Skeletal muscle tissue (tissue), 4 donors: ENCODE measurements around the gene KRTAP9-6. TPM values are rescaled to one million over a fixed set of nuclear protein-coding genes. Genes with fewer than 3 reads are reported as not detected.
A peak's percentile ranks its signal among the peaks of the same experiment; 100 is the strongest.

Experiments
- H3K27ac ChIP-seq: one replicate; pipeline ENCODE4 v1.7.0; 2013; ENCODE audit warnings: mild to moderate bottlenecking, low read depth, low read length, inconsistent platforms
- H3K27me3 ChIP-seq, 3 donors: one replicate each; pipeline ENCODE4 v1.7.0; 2013; ENCODE audit warnings: low read length in 3 of 3; ENCODE audit not compliant: control insufficient read depth in 3 of 3, insufficient read depth in 3 of 3
- H3K36me3 ChIP-seq, 3 donors: one replicate each; pipeline ENCODE4 v1.7.0; 2013; ENCODE audit warnings: low read length in 3 of 3; ENCODE audit not compliant: control insufficient read depth in 3 of 3, insufficient read depth in 3 of 3
- H3K4me1 ChIP-seq, 3 donors: one replicate each; pipeline ENCODE4 v1.7.0; 2013; ENCODE audit warnings: low read length in 3 of 3, mild to moderate bottlenecking in 3 of 3; ENCODE audit not compliant: control insufficient read depth in 3 of 3, insufficient read depth in 3 of 3
- H3K4me3 ChIP-seq, 3 donors: one replicate each; pipeline ENCODE4 v1.7.0; 2013; ENCODE audit warnings: low read length in 3 of 3
- H3K9ac ChIP-seq, 3 donors: one replicate each; pipeline ENCODE4 v1.7.0; 2013; ENCODE audit warnings: low read length in 3 of 3, mild to moderate bottlenecking in 3 of 3, moderate library complexity in 2 of 3, low read depth in 1 of 3
- H3K9me3 ChIP-seq, 3 donors: one replicate each; pipeline ENCODE4 v1.7.0; 2013; ENCODE audit warnings: low read length in 3 of 3; ENCODE audit not compliant: control insufficient read depth in 3 of 3
- total RNA-seq: library from RNA; depleted of rRNA; stranded (reverse); fragments of >200 nt; gene quantifications from one replicate; pipeline ENCODE4 v1.2.3, GENCODE V29; 2014
- donor health status: Osteomylitis.

The KRTAP9-6 gene
- total RNA-seq, 1 donor from 2014 or later: not detected

GRCh38 chr17:41298458-41299135 lies 33.4 kb downstream of the KRTAP9-6 start:
- Histone ChIP-seq H3K27ac (no peak overlapping the region), H3K36me3 (no peaks in the 10 kb centered on the region), H3K4me1 (no peaks in the 10 kb centered on the region), H3K9me3 (peaks cover 0 to 2% (median 0%) of the 10 kb centered on the region in 3 donors), H3K9ac (no peak overlapping the region), H3K27me3 (peaks cover under 1 to 33% (median 4%) of the 10 kb centered on the region in 3 donors), H3K4me3 (no peak overlapping the region)

DNA sequence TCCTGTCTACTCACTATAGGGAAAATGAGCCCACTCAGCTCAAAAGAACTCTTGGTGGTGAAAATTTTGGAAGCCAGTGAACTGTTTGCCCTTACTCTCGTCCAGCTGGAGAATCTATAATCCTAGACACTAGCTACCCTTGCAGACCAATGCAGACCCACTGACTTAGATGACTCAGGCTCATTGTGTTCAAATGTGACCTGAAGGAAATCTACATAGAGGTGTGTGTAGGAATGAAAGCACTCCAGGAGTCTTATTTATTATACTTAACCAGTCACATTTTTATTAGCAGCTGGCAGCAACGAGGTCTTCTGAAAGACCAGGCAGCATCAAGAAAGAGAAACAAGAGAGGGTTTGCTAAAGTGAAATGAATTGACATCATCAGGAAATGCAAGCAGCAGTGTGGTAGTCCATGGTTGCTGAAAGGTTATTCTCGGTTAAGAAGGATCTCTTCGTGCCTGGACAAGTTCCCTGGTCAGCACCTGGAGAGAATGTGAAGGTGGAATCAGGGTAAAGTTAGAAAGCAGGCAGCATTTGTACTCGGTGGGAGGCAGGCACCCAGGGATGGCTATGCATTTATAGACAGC lies 36.1 kb downstream of the KRTAP9-6 start:
- H3K36me3 ChIP-seq: no peaks in the 10 kb centered on the region
- no peak overlapping the region for H3K4me3 ChIP-seq
- peaks cover 4 to 40% (median 9%) of the 10 kb centered on the region in 3 donors for H3K27me3 ChIP-seq
- H3K4me1 ChIP-seq: no peaks in the 10 kb centered on the region
- H3K9ac ChIP-seq: no peak overlapping the region
- H3K27ac ChIP-seq: no peak overlapping the region
- H3K9me3 ChIP-seq: peaks cover 0 to 2% (median 0%) of the 10 kb centered on the region in 3 donors

- no peaks in the 10 kb centered on the region for H3K4me1 ChIP-seq
- peaks cover 0 to 2% (median 0%) of the 10 kb centered on the region in 3 donors for H3K9me3 ChIP-seq
- H3K27me3 ChIP-seq: peaks cover 4 to 48% (median 17%) of the 10 kb centered on the region in 3 donors
- H3K9ac ChIP-seq: no peak within 1 kb of the TSS
- no peak within 1 kb of the TSS for H3K4me3 ChIP-seq
- no peak within 1 kb of the TSS for H3K27ac ChIP-seq
- no peaks in the 10 kb centered on the region for H3K36me3 ChIP-seq
These were observed 37.0 kb downstream of the KRTAP9-6 start, which contains the start of gene KRTAP29-1 for GRCh38 chr17:41301916-41302901. Gene KRTAP29-1, minus strand, starts transcription at chr17:41302851. Its CDS starts 0 bp downstream, at chr17:41302851.

GRCh38 chr17:41302981-41303380 lies 37.8 kb downstream of the KRTAP9-6 start:
- Histone ChIP-seq H3K36me3 (no peaks in the 10 kb centered on the region), H3K9ac (no peak overlapping the region), H3K4me1 (peaks cover 2 to 4% (median 3%) of the 10 kb centered on the region in 3 donors), H3K27me3 (peaks cover 3 to 52% (median 25%) of the 10 kb centered on the region in 3 donors), H3K9me3 (peaks cover 0 to 2% (median 0%) of the 10 kb centered on the region in 3 donors), H3K27ac (no peak overlapping the region), H3K4me3 (no peak overlapping the region)

- H3K27me3 ChIP-seq: peaks cover 0 to 53% (median 34%) of the 10 kb centered on the region in 3 donors
- peaks cover 0 to 2% (median 0%) of the 10 kb centered on the region in 3 donors for H3K9me3 ChIP-seq
- no peak overlapping the region for H3K9ac ChIP-seq
- H3K27ac ChIP-seq: no peak overlapping the region
- no peaks in the 10 kb centered on the region for H3K36me3 ChIP-seq
- H3K4me1 ChIP-seq: peaks cover 13 to 15% (median 14%) of the 10 kb centered on the region in 3 donors
- H3K4me3 ChIP-seq: no peak overlapping the region
These were observed 38.9 kb downstream of the KRTAP9-6 start for GRCh38 chr17:41304091-41304490.

DNA sequence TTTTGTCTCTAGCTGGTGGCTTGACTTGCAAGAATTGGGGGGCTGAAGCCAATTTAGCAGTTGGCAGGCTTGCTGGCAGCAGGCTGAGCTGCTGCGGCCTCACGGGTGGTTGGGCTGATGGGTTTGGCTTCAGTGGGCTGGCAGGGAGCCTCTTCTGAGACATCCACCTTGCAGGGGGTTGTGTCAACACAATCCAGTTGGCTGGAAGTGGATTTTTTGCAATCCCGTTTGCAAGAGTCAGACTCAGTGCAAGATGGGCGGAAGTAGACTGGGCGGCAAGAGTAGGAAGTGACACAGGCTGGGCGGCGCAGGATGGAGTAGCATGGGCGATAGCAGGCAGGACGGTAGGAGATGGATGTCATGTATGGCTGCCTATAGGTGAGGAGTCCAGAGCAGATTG lies 42.5 kb downstream of the KRTAP9-6 start:
- peaks cover 0 to 44% (median 35%) of the 10 kb centered on the region in 3 donors for H3K27me3 ChIP-seq
- no peak overlapping the region for H3K4me3 ChIP-seq
- H3K9ac ChIP-seq: no peak overlapping the region
- no peak overlapping the region for H3K27ac ChIP-seq
- peaks cover 0 to under 1% (median 0%) of the 10 kb centered on the region in 3 donors for H3K9me3 ChIP-seq
- no peaks in the 10 kb centered on the region for H3K36me3 ChIP-seq
- H3K4me1 ChIP-seq: peaks cover 13 to 18% (median 16%) of the 10 kb centered on the region in 3 donors

GRCh38 chr17:41308251-41308917 lies 43.2 kb downstream of the KRTAP9-6 start:
- peaks cover 0 to 45% (median 35%) of the 10 kb centered on the region in 3 donors for H3K27me3 ChIP-seq

DNA sequence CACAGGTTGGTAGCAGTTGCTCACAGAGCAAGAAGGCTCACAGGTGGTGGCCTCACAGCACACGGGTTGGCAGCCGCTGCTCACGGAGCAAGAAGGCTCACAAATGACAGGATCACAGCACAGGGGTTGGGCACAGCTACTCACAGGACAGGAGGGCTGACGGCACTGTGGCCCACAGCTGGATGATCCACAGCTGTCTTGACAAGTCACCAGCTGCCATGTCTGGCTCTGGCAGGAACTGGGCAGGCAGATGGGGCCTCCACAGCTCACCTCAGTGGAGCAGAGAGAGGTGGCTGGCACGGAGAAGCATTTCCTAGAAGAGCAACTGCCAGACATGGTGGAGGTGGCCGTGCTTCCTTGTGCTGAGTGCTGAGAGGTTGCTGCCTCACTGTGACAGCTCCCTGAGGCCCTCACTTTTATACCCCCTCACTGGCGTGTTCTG lies 43.8 kb downstream of the KRTAP9-6 start, which contains the start of gene KRTAP16-1:
Gene KRTAP16-1 (minus strand): TSS at position 392 of the 442 bp plus-strand sequence. CDS start 56 bp downstream, at position 336.
- Histone ChIP-seq H3K4me3 (peak within 1 kb of the TSS; percentile 25 to 57 (median 45)), H3K9me3 (no peaks in the 10 kb centered on the region), H3K36me3 (no peaks in the 10 kb centered on the region), H3K27me3 (peaks cover 0 to 42% (median 33%) of the 10 kb centered on the region in 3 donors), H3K9ac (no peak within 1 kb of the TSS), H3K4me1 (peaks cover 13 to 18% (median 16%) of the 10 kb centered on the region in 3 donors), H3K27ac (no peak within 1 kb of the TSS)

More at GRCh38 chr17:41308251-41308917, 43.2 kb downstream of the KRTAP9-6 start:
- Histone ChIP-seq H3K4me1 (peaks cover 13 to 18% (median 16%) of the 10 kb centered on the region in 3 donors), H3K36me3 (no peaks in the 10 kb centered on the region), H3K4me3 (peak overlapping the region; percentile 25 to 57 (median 45)), H3K9me3 (no peaks in the 10 kb centered on the region), H3K27ac (no peak overlapping the region), H3K9ac (no peak overlapping the region)

GRCh38 chr17:41311111-41311510 lies 45.9 kb downstream of the KRTAP9-6 start:
- Histone ChIP-seq H3K27me3 (peaks cover 10 to 43% (median 27%) of the 10 kb centered on the region in 3 donors), H3K27ac (no peak overlapping the region), H3K9ac (no peak overlapping the region), H3K4me1 (peaks cover 13 to 18% (median 16%) of the 10 kb centered on the region in 3 donors), H3K36me3 (no peaks in the 10 kb centered on the region), H3K9me3 (no peaks in the 10 kb centered on the region), H3K4me3 (no peak overlapping the region)
